Hematopoietic multipotent progenitor cell treated with erythropoietin and hydrocortisone succinate and interleukin-3 and kit ligand, for 6 days (in vitro differentiated cells): ENCODE data around the gene ADGRD1.
A peak's percentile ranks its signal among the peaks of the same experiment; 100 is the strongest.

ENCODE experiments used
- DNase-seq: peaks from one replicate; pipeline ENCODE4 v3.0.0-alpha.2; 2015

ADGRD1 gene

DNA sequence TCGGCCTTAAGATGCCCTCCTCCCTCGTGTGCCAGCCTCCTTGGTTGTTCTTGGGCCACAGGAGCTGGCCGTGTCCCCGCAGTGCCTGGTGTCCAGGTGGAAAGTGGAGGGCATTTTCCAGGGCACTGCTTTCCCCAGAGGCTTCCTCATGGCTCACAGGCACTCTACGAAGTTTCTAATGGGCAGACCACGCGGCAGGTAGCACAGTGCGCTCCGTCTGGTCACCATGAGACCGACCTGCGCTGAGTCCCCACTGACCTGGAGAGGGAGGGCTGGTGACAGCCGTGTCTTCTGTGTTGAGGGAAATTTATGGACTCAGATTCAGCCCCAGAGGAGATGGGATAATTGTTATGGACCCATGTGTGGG, 186.3 kb downstream of the ADGRD1 start:
- DNase-seq = no peak

GRCh38 chr12:131140697-131141096, 187.0 kb downstream of the ADGRD1 start:
- DNase-seq = no peak

DNA sequence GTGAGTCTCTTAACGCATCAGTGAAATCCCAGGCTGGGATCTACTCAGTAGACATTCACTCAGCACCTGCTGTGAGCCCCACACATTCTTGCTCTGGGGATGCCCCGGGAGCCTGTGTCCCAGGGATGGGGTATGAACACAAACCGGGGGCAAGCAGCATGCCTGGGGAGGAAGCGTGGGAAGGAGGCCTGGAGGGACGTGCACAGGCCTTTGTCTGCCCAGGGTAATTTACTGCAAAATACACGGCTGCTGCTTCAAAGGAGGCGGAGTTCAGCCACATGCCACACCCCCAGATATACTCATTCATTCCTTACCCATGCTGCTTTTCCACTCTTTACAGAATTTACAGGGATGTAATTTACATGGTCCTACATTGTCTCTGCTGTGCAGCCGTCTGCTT, 187.8 kb downstream of the ADGRD1 start:
- DNase-seq = no peak

- DNase-seq = peak; percentile 45
These were observed 189.4 kb downstream of the ADGRD1 start for GRCh38 chr12:131142891-131143657.

GRCh38 chr12:131146173-131146675, 192.5 kb downstream of the ADGRD1 start:
- DNase-seq = peak; percentile 48

- DNase-seq = no peak
These were observed 193.6 kb downstream of the ADGRD1 start for GRCh38 chr12:131147293-131147692.

GRCh38 chr12:131147894-131148293, 194.2 kb downstream of the ADGRD1 start:
- DNase-seq = peak; percentile 64

DNA sequence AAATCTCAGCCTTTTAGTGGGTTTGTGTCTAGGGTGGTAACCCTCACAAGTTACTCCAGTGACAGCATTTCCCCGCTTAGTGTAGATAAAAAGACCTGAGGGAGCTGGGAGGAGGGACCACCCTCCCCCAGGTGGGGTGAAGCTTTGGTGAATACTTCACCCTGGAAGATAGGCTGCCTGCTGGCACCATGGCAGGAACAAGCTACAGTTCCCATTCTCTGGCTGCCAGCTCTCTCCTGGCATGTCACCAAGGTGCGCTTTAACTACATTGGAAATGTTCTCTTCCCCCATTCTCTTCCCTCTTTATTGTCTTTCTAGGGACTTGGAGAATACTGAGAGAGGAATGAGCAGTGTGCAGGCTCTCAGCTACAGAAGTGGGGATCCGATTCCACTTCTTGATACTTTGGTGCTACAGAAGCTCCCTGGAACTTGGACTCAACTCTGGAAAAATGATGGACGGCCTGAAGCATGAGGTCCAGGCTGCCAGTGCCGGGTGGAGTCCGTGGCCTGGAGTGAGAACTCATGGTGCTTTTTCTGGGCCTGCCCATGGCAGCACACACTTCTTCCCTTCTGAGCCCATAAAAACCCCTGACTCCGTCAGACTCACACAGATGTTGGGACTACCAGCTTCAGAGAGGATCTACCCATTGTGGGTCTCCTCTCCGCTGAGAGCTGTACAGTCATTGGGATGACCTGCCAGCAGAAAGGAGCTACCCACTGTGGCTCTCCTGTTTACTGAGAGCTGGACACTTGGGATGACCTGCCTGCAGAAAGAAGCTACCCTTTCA, 198.0 kb downstream of the ADGRD1 start:
- DNase-seq = no peak

DNA sequence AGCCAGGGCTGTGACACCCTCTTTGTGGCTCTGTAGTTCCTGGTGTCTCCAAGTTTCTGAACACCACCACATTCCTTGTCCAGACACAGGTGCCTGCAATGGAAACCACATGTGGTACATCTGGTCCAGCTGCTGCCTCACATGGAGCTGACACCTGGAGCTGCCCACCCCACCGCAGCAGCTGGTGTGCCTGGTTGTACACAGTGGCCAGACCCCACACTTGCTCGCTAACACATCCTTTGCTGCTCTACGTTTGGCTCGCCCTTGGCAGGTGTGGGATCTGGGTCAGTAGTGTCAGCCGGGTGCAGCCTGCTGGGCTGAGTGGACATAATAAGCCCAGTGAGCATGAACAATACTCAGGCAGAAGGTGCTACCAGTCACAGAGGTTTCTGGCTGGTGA, 198.9 kb downstream of the ADGRD1 start:
- no peak for DNase-seq

GRCh38 chr12:131153016-131153415, 199.3 kb downstream of the ADGRD1 start:
- no peak for DNase-seq

- DNase-seq = no peak
These were observed 200.2 kb downstream of the ADGRD1 start for GRCh38 chr12:131153956-131154355.

- DNase-seq = no peak
These were observed 201.4 kb downstream of the ADGRD1 start for GRCh38 chr12:131155131-131155530.

DNA sequence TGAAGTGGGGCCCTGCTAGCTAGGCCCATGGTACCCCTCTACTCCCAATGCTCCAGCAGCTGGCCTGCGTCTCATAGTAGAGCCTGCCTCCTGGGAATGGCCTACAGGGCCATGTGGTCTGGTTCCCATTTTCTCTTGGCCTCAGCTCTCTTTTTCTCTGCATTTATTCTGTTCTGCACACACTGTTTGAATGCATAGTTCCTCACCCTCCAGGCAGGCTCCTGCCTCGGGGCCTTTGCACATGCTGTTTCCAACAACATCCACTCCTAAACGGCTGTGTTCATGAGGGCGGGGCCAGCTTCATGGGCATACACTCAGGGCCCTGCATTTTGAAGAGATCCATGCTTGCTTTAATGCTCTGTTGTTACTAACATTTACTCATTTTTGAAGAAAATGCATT, 204.0 kb downstream of the ADGRD1 start:
- no peak for DNase-seq

DNA sequence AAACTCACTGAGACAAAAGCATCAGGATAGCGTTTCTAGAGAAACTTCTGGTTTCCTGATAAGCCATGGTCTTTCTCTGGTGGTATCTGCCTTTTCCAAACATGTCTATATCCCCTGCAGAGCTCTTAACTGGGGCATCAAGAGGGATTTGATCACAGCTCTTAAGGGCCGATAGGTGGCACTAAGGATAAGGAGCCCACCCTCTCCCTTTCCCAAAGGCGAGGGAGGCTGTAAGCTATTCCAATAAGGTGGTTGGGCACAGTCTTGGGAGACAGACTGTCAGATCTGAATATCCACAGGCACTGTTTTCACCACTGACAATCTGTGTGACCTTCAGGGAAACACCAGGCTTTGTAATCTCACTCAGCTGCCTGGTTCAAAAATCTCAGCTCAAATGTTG, 206.0 kb downstream of the ADGRD1 start:
- no peak for DNase-seq

- DNase-seq = no peak
These were observed 208.4 kb downstream of the ADGRD1 start for GRCh38 chr12:131162113-131162512.

- no peak for DNase-seq
These were observed 209.6 kb downstream of the ADGRD1 start for GRCh38 chr12:131163189-131163738.

GRCh38 chr12:131164096-131164872, 210.6 kb downstream of the ADGRD1 start:
- no peak for DNase-seq

DNA sequence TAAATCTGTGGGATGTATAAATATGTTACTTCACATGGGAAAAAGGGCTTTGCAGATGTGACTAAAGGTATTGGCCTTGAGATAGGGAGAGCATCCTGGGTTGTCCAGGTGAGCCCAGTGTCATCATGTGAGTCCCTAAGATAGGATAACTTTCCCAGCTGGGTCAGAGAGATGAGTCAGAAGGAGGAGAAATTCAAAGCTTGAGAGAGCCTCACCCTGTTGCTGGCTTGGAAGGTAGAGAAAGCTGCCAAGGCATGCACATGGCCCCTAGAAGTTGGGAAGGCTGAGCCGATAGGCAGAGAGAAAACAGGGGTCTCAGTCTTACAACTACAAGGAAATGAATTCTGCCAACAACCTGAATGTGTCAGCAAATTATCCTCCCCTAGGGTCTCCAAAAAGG, 213.0 kb downstream of the ADGRD1 start:
- no peak for DNase-seq

- no peak for DNase-seq
These were observed 213.6 kb downstream of the ADGRD1 start for GRCh38 chr12:131167334-131167733.

GRCh38 chr12:131171029-131171428, 217.3 kb downstream of the ADGRD1 start:
- no peak for DNase-seq

- DNase-seq = no peak
These were observed 221.2 kb downstream of the ADGRD1 start for GRCh38 chr12:131174901-131175300.

DNA sequence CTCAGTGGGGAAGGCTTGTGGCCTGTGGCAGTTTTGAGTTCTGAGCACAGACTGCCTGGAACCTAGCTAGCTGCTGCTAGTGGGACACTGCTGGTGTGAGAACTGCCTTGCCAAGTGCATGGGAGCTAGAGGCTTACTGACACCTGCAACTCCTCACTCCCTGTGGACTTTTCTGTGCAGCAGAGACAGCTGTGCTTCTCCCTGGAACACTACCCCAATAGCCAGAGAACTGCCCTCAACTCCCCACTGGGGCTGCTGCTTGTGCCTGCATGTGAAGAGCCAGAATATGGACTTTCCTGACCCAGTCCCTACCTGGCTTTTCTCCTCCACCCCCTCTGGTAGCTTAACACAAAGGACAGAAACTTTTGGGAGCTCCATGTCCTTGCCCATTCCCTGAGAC, 222.6 kb downstream of the ADGRD1 start:
- DNase-seq = no peak

DNA sequence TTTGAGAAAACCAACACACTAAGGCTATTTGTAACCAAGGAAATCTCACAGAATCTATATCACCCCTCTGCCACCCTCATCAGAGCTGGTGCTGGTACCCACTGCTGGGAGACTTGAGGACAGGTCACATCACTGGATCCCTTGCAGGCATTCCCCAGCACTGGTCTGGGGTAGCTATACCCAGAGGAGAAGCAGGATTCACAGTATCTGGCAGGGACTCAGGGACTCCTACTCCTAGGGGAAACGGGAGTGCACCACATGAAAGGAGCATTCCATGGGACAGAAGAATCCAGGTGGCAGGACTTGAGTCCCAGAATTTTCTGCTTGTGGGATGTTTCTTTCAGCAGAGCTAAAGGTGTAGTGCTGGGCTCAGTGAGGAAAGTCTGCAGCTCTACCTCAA, 223.2 kb downstream of the ADGRD1 start:
- no peak for DNase-seq
